NCI-H1930 (cell line): ENCODE data around the gene LAIR2.
"Not testable (repeated sequence)": the region's sequence is repeated elsewhere in the genome, so short reads cannot be mapped to it uniquely, and the experiment has no call there.

ENCODE experiments used
- DNase-seq, 2 experiments: peaks; one replicate each; lab custom pipeline; 2025; lab: John Stamatoyannopoulos, UW

LAIR2 gene

DNA sequence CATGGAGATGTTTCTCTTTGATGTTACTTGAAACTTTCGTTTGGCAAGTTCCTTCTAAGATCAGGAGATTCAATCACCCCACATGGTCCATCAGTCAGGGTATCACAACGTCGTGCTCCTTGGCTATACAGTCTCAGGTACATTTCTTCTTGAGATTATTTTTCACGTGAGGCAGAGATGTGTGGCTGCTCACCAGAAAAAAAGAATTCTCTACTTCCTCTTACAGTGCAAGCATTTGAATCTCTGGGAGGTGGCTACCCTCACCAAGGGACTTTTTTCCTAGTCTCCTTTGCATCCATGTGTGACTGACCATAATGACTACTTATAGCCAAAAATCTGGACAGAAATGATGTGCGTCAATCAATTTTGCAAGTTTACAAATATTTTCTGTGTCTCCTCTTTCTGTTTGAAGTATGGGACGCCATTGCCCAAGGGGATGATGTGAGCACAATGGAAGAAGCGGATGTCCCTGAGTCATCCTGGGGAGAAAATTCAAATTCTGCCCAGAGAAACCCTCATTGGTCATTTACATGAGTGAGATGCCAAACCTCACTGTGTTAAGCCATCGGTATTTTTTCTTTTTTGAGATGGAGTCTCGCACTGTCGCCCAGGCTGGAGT is 8.6 kb upstream of the LAIR2 start:
- no peak for DNase-seq

DNA sequence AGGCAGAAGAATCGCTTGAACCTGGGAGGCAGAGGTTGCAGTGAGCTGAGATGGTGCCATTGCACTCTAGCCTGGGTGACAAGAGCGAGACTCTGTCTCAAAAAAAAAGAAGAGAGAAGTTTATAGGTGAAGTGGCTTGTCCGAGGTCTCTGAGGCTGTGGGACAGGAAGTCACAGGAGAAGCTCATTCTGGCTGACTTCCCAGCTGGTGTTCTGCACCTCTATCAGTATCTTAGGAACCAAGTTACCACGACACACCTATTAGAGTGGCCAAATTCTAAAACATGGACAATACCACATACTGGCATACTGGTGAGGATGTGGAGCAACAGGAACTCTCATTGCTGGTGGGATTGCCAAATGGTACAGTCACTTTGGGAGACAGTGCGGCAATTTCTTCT is 7.3 kb upstream of the LAIR2 start:
- DNase-seq: not testable (repeated sequence)

GRCh38 chr19:54497747-54498450 is 4.7 kb upstream of the LAIR2 start:
- DNase-seq: not testable (repeated sequence)

DNA sequence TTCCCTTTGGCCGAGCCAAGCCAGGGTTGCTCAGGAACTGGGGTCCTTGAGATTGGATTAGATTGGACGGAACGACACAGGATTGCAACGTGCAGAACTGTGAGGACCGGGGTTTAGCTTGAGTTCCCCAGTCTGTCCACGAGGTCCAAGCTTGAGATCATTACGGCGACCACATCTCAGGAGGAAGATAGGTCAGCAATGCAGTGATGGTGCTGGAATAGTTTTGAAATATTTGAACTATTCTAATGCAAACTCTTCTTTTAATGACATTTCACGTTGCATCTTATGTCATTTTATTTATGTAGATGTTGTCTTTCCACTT is 4.2 kb upstream of the LAIR2 start:
- not testable (repeated sequence) for DNase-seq

- not testable (repeated sequence) for DNase-seq
Measured at GRCh38 chr19:54505542-54505941, 2.9 kb downstream of the LAIR2 start.

DNA sequence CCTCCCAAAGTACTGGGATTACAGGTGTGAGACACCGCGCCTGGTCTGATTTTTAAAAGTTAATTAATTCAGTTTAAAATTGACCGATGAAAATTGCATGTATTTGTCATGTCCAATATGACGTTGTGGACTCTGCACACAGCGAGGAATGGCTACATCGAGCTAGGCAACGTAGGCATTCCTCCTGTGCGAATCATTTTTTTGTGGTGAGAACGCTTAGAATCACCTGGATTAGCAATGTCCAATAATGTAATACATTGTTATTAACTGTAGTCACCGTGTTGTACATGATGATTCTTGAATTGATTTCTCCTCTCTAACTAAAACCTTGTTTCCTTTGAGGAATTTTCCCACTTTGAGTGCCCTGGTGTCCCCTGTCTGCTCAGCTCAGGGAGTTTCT is 3.4 kb downstream of the LAIR2 start:
- DNase-seq: no peak

- not testable (repeated sequence) for DNase-seq
Measured at GRCh38 chr19:54507038-54507717, 4.5 kb downstream of the LAIR2 start.

GRCh38 chr19:54507824-54508223 is 5.2 kb downstream of the LAIR2 start:
- no peak for DNase-seq

DNA sequence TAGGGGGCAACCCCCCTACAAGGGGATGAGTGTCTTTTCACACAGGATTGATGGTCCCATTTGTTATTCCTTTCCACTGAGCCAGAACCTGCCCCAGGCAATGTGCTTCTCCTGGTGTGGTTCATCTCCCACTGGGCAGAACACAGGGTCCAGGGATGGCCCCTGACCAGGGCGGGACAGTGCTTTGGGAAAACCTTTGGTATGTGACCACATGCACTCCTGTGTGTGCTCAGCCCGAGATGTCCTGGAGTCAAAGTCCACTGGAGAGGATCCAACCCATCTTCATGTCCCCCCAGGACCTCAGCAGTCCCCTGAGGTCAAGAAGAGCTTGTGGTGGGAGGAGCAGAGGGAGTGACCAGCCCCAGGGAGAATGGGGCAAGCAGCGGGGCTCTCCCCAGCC is 5.9 kb downstream of the LAIR2 start:
- DNase-seq: not testable (repeated sequence)

- DNase-seq: not testable (repeated sequence)
Measured at GRCh38 chr19:54509200-54509940, 6.7 kb downstream of the LAIR2 start.

GRCh38 chr19:54515156-54515555 is 12.5 kb downstream of the LAIR2 start:
- no peak for DNase-seq

GRCh38 chr19:54517483-54517882 is 14.9 kb downstream of the LAIR2 start:
- no peak for DNase-seq

- no peak for DNase-seq
Measured at GRCh38 chr19:54518844-54519243, 16.2 kb downstream of the LAIR2 start.

DNA sequence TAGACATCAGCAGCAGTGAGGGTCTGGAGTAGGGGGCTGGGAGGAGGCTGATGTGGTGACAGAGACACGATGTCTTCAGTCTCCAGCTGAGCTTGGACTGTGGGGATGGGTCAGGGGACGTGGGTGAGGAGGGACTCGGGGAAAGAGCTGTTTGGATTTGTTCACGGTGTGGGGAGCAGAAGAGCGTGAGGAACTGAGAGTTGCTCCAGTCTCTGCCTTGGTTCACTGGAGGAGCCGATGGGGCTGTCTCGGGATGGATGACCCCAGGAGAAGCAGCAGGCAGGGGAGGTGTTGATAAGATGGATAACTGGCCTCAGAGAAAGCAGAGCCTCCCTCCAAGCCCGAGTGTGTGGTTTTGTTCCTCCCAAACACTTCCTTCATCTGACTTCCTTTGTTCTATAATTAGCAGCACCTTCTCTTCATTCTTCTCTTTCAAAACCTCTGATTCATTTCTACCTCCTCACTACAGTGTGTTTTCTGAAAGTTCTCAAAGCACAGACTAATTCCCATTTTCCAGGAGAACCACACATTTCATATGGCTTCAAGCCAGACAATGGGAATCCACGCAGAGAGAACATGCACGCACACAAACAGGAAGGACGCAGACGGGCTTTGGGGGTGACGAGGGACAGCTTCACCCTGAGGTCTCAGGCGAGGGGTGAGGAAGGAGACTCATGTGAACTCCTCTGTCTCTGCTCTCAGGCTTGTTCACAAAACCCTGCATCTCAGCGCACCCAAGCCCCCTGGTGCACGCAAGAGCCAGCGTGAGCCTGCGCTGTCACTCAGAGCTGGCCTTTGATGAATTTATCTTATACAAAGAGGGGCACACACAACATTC is 18.6 kb downstream of the LAIR2 start:
- DNase-seq: no peak

GRCh38 chr19:54521860-54522513 is 19.4 kb downstream of the LAIR2 start:
- DNase-seq: no peak

GRCh38 chr19:54523403-54523802 is 20.8 kb downstream of the LAIR2 start:
- no peak for DNase-seq

DNA sequence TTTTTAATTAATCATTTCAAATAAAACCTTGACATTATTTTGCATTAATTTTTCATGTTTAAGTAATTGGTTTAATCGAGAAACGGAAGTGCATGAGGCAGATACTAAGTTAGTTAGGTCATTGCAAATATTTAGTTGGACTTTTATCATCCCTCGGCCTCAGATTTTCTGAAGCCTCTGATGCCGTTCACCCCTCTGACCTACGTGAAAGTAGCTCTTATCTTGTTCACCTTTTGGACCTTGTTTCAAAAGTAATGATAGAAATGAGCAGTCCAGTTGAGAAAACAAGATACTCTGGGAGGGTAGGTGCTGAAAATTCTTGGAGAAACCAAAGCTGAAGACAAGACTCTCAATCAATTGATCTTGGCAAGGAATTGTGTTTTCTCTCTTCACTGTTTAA is 23.0 kb downstream of the LAIR2 start:
- no peak for DNase-seq

DNA sequence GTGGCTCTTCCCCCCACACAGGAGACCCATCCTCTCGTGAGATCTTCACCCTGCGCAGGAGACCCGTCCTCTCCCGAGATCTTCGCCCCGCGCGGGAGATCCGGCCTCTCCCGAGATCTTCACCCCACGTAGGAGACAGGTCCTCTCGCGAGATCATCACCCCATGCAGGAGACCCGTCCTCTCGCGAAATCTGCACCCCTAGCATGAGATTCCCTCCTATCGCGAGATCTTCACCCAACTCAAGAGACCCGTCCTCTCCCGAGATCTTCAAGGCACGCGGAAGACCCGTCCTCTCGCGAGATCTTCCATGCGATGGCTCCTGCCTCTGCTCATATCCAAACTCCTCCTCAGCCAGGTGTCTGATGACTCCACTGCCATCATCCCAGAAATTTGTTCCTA is 24.3 kb downstream of the LAIR2 start:
- DNase-seq: peak; percentile 92 to 98

- no peak for DNase-seq
Measured at GRCh38 chr19:54530866-54531265, 28.2 kb downstream of the LAIR2 start.

- DNase-seq: no peak
Measured at GRCh38 chr19:54532528-54532927, 29.9 kb downstream of the LAIR2 start.

DNA sequence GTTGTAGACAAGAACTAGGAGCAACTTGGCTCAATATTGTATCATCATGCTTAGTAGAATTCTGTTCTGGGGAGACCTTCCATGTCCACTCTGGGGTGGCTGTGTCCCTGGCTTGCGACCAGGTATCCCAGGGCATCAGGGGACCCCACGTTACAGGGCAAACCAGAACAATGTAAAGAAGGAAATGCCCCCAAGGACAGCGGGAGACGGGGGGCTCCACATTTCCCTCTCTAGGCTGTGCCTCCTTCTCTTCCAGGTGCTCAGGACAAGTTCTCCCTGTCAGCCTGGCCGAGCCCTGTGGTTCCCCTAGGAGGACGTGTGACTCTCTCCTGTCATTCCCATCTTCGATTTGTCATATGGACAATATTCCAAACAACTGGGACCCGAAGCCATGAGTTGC is 30.8 kb downstream of the LAIR2 start:
- no peak for DNase-seq
